Hematopoietic multipotent progenitor cell treated with erythropoietin and hydrocortisone succinate and interleukin-3 and kit ligand, for 4 days (in vitro differentiated cells): Measurements from ENCODE around the gene OPN3.

Experiments
- DNase-seq: peaks from one replicate; pipeline ENCODE4 v3.0.0-alpha.2; 2015

Gene OPN3

GRCh38 chr1:241615043-241615974 is 24.9 kb downstream of the OPN3 start:
- DNase-seq = no peak

DNA sequence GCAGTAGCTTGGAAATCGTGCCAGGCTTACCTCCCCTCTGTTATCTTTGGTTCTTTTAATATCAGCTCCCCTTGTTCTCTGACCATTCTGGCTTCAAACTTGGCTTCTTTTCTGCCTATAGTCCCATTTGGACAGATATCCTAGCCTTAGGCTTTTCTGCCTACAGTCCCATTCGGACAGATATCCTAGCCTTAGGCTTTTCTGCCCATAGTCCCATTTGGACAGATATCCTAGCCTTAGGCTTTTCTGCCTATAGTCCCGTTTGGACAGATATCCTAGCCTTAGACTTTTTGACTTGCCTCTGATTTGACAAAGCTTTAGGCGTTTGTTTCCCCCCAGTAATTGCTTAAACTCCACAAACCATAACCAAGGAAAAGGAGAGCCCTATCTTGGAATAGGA is 25.6 kb downstream of the OPN3 start:
- no peak for DNase-seq

- no peak for DNase-seq
These were observed 26.0 kb downstream of the OPN3 start for GRCh38 chr1:241614144-241614543.

GRCh38 chr1:241612533-241613477 is 27.4 kb downstream of the OPN3 start:
- DNase-seq = no peak

DNA sequence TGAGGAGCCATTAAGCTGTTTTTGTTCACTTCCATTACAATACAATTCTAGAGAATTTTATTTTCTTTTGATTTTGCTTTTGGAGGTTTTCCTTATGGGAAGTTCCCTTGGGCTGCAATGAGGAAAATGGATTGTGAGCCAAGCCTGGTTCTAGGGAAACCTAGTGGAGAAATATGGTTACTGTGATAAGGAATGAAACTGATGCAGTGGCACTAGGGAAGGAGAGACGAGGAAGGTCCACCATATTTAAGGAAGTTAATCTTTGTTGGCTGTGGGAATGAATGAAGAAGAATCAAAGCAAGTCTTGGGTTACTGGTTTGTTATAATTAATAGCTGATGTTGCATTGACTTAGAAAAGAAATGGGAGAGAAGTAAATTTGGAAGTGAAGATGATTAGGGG is 28.4 kb downstream of the OPN3 start:
- DNase-seq = no peak

GRCh38 chr1:241611063-241611462 is 29.1 kb downstream of the OPN3 start:
- DNase-seq = peak; percentile 88

GRCh38 chr1:241610056-241610815 is 29.9 kb downstream of the OPN3 start:
- DNase-seq = no peak

DNA sequence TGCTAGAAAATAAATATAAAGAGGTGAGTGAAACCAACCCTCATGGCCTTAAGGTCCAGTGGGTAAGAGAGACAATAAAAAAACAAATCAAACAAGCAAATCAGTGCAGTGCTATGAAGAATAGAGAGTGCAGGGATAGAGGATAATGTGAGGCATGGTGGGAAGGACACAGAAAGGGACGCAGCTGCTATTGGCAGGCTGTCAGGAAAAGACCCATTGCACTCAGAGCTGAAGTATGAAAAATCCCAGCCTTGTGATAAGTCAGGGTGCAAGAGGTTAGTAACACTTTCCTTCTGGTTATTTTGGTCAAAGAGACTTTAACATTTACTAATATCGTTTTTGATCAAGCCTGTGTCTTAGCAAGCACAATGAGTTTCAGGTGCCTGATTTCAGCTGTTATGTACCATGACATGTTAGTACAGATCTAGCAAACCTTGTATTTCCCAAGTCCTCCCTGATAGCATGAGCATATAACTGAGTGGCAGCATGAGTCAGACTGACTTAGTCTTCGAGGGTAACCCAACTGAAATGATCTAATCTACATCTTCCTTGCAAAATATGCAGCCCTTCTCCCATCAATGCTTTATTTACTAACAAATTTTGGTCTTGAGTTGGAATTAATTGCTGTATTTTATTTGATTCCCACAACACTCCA is 31.7 kb downstream of the OPN3 start:
- DNase-seq = no peak

DNA sequence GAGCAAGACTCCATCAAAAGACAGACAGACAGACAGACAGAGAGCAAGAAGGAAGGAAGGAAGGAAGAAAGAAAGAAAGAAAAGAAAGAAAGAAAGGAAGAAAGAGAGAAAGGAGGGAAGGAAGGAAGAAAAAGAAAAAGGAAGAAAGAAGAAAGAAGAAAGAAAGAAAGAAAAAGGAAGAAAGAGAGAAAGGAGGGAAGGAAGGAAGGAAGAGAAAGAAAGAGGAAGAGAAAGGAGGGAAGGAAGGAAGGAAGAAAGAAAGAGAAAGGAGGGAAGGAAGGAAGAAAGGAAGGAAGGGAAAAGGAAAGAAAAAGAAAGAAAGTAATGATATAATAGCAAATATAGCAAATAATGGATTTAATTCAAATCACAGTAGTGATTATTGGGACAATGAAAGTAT is 32.7 kb downstream of the OPN3 start:
- DNase-seq = no peak

- DNase-seq = no peak
These were observed 33.6 kb downstream of the OPN3 start for GRCh38 chr1:241606544-241606943.

DNA sequence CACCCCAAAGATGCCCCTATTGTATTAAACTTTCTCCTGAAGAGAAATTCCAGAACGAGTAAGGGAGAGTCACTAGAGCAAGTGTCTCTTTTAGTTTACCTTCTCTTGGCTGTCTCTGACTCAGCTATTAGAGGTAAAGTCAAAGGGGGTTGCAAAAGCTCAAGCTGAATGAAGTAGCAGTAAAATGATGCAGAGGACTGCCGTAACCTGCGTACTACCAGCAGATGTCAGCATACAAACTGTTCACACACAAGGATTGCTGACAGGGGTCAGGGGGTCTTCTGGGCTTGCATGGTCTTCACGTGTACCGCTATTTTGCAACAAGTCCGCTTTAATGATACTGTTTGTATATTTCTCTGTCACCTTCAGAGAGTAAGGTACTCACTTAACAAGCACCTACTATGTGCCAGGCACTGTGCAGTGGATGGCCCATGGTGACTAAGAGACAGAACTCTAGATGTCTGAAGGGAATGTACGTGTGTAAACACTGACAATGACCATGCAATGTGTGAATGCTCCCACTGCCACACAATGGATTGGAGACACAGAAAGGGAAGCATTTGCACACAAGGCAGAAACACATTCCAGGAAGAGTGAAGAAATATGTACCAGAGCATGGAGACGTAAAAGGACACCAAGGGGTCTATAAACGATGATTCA is 34.9 kb downstream of the OPN3 start:
- DNase-seq = peak; percentile 42

- no peak for DNase-seq
These were observed 36.4 kb downstream of the OPN3 start for GRCh38 chr1:241603731-241604245.

DNA sequence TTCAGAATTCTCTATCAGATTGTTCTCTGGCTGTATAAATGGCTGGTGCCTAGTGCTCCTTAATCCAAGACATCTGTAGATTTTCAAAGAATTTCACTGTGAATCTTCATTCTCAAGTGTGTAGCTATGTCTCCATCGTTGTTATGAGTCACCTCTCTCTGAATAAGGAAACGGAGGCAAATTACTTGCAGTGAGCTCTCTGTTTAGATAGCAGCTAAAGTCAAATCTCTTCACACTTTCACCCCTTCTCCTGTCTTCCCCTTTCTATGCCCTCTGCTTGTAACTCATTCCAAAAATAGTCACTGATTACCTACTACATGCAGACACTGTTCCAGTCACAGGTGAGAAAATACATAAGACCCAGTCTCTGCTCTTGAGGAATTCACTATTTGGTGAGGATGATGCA is 39.7 kb downstream of the OPN3 start:
- DNase-seq = no peak

- DNase-seq = no peak
These were observed 41.9 kb downstream of the OPN3 start for GRCh38 chr1:241598249-241598648.

GRCh38 chr1:241596633-241597032 is 43.5 kb downstream of the OPN3 start:
- DNase-seq = peak; percentile 16

DNA sequence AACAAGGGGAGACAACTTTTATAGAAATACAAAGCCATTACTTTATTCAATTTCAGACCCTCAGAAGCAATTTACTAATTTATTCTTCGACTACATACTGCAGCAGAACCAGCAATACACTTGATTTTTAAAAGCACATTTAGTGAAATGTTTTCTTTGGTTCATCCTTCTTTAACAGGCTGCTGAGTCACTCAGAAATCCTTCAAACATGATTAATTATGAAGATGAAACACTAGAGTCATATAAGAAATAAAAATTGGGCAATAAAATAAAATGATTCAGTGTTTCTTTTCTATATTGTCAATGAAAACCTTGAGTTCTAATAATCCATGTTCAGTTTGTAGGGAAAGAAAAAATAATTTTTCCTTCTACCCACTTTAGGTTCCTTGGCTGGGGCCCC is 47.0 kb downstream of the OPN3 start:
- no peak for DNase-seq

DNA sequence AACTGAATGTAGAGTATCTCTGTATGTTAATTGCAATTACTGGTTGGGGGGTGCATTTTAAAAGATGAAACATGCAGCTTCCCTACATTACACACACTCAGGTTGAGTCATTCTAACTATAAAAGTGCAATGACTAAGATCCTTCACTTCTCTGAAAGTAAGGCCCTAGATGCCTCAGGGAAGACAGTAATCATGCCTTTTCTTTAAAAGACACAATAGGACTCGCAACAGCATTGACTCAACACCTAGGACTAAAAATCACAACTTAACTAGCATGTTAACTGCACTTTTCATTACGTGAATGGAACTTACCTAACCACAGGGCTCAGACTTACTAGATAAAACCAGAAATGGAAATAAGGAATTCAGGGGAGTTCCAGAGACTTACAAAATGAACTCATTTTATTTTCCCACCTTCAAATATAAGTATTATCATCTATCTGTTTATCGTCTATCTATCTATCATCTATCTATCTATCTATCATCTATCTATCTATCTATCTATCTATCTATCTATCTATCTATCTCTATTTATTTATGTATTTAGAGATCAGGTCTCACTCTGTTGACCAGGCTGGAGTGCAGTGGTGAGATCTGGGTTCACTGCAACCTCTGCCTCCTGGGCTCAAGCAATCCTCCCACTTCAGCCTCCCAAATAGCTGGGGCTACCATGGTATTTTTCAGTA is 47.8 kb downstream of the OPN3 start:
- no peak for DNase-seq

DNA sequence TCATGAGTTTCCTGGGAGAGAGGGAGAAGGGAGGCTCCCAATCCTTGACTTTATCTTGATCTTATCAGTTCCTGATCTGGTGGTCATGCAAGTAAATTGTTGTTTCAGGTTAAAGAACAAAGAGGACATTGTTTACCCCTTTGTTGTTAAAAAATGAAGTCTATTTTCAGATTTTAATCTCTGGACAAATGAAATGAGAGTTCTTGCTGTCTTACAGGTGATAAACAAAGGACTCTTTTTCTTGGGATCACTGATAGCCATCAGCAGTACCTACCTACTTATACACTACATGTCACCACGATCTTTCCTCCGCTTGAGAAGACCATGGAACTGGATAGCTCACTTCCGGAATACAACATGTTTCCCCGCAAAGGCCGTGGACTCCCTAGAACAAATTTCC is 48.4 kb downstream of the OPN3 start:
- no peak for DNase-seq

- no peak for DNase-seq
These were observed 48.9 kb downstream of the OPN3 start for GRCh38 chr1:241591317-241591716.

- no peak for DNase-seq
These were observed 49.5 kb downstream of the OPN3 start for GRCh38 chr1:241590719-241591118.

- no peak for DNase-seq
These were observed 50.6 kb downstream of the OPN3 start for GRCh38 chr1:241589521-241589920.
